Vagina (tissue), 2 donors: Measurements from ENCODE around the gene L3MBTL4.
"Not testable (repeated sequence)": the region's sequence is repeated elsewhere in the genome, so short reads cannot be mapped to it uniquely, and the experiment has no call there.

Experiments
- POLR2AphosphoS5 ChIP-seq, 2 donors: sonication (generic); formaldehyde crosslinking; IDR thresholded peaks; one replicate each; pipeline ENCODE4 v1.9.0; 2017; ENCODE audit warnings: antibody characterized with exemption in 2 of 2, mild to moderate bottlenecking in 2 of 2, low read depth in 1 of 2; ENCODE audit not compliant: insufficient read depth in 1 of 2
- TF ChIP-seq, protein P1 (sequence below), 3 experiments: fragments of 450-650 bp in 2 of 3; fragments of 200-600 bp in 1 of 3; sonication (generic) in 1 of 3; IDR thresholded peaks; one replicate each; pipeline ENCODE4 v1.5.1; 2017 to 2019; ENCODE audit warnings: antibody characterized with exemption in 3 of 3, mild to moderate bottlenecking in 2 of 3, moderate library complexity in 2 of 3

DNA sequence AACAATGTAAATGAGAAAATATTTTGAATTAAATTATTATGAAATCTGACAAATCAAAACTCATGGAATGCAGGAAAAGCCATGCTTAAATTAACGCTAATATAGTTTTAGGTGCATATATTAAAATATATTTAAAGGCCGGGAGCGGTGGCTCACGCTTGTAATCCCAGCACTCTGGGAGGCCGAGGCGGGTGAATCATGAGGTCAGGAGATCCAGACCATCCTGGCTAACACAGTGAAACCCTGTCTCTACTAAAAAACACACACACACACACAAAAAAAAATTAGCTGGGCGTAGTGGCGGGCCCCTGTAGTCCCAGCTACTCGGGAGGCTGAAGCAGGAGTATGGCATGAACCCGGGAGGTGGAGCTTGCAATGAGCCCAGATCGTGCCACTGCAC lies 342.3 kb downstream of the L3MBTL4 start:
- TF ChIP-seq, protein P1, sequence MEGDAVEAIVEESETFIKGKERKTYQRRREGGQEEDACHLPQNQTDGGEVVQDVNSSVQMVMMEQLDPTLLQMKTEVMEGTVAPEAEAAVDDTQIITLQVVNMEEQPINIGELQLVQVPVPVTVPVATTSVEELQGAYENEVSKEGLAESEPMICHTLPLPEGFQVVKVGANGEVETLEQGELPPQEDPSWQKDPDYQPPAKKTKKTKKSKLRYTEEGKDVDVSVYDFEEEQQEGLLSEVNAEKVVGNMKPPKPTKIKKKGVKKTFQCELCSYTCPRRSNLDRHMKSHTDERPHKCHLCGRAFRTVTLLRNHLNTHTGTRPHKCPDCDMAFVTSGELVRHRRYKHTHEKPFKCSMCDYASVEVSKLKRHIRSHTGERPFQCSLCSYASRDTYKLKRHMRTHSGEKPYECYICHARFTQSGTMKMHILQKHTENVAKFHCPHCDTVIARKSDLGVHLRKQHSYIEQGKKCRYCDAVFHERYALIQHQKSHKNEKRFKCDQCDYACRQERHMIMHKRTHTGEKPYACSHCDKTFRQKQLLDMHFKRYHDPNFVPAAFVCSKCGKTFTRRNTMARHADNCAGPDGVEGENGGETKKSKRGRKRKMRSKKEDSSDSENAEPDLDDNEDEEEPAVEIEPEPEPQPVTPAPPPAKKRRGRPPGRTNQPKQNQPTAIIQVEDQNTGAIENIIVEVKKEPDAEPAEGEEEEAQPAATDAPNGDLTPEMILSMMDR (IDR thresholded peaks at IDR 0.05) = not testable (repeated sequence)
- not testable (repeated sequence) for TF ChIP-seq POLR2AphosphoS5 (IDR thresholded peaks at IDR 0.05; ENCODE audit: insufficient read depth in 1 of 2, low read depth in 1 of 2)
